ENCODE results near the gene LRRC26. TPM values are rescaled to one million over a fixed set of nuclear protein-coding genes. Genes with fewer than 3 reads are reported as not detected.

LRRC26 gene
- total RNA-seq, 1 donor: 0.21 TPM

DNA sequence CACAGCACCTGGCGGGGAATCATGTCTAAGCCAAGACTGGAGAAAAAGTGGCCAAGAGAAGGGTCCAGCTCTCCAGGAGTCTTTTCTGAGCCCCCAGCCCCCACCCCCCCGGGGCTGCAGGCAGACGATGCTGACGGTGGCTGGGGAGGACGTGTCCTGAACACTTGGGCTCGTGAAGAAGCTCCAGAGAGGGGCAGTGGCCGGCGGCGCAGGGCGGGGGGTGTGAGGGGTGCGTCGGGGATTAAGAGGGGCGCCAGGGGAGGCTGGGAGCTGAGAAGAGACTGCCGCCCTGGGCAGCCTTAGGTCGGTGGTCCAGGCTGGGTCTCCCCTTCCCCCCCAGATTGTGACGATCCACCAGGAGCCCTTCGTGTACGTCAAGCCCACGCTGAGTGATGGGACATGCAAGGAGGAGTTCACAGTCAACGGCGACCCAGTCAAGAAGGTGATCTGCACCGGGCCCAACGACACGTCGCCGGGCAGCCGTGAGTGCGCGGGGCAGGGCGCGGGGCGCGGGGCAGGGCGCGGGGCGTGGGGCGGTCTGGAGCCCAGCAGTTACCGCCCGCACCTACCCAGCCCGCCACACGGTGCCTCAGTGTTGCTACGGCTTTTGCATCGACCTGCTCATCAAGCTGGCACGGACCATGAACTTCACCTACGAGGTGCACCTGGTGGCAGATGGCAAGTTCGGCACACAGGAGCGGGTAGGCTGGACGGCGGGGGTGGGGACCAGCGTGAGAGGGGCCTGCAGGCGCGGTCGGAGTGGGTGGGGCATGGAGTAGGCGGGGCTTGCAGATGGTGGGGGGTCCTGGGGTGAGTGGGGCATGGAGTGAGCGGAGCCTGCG lies 8.9 kb downstream of the LRRC26 start:
- Histone ChIP-seq H3K4me3 (ENCODE audit: low read length) (no peak overlapping the region), H3K4me1 (ENCODE audit: insufficient read depth, low read length) (peaks cover 7% of the 10 kb centered on the region), H3K27me3 (ENCODE audit: insufficient read depth, low read length) (peaks cover 37% of the 10 kb centered on the region), H3K9me3 (ENCODE audit: low read depth, low read length) (no peaks in the 10 kb centered on the region)

DNA sequence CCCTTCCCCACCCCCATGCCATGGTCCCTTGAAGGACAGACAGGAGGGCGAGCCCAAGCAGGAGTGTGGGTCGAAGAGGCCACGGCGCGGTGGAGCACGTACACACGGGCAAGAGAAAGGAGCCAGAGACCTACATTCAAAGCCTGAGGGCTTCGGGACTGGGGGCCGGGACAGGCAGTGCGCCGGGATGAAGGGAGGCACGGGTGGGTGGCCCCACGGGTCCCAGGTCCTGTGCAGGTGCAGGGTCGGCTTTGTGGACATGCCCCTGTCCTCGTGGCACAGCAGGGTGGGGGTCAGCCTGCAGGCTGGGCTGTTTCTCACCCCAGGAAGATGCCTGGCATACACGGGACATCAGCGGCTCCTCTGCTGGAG lies 9.8 kb downstream of the LRRC26 start:
- peaks cover 7% of the 10 kb centered on the region for H3K4me1 ChIP-seq (ENCODE audit: insufficient read depth, low read length)
- H3K27me3 ChIP-seq (ENCODE audit: insufficient read depth, low read length): peaks cover 37% of the 10 kb centered on the region
- no peaks in the 10 kb centered on the region for H3K9me3 ChIP-seq (ENCODE audit: low read depth, low read length)
- H3K4me3 ChIP-seq (ENCODE audit: low read length): no peak overlapping the region

DNA sequence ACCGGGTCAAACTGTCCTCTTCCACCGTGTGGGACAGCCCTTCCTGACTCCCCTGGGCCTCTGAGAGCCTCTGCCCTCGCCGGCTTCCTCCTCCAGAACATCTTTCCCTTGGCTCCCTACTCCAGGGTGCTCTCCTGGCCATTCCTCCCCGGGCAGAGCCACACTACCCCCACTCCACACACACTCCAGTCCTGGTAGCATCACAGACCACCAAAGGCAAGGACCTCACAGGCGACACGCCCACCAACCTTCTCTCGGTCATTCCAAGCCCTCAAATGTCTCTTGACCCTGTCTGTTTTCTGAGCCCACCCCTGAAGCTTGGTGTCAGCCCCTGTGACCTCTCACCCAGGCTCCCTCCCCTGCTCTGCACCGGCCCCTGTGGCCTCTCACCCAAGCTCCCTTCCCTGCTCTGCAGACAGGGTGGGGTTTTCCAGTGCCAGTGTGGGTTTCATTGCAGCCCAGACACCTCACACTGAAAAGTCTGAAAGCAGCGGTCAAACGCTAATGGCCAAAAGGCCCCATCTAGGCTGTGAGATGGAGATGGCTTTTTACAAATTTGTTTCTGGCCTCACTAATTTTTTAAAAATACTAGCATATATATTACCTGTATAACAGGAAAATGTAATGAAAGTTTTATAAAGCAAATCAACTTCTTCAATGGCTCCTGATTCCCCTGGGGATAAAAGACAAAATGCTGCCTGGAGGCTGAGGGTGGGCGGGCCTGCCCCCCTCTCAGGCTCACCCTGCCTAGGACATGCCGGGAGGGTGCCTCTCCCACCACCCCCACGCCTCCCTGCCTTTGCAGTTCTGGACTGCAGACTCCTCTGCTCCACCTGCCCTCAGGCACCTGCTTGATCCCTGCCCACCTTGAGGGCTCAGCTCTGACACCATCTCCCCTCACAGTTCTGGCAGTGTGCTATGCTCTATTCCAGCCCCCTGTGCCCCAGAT lies 10.5 kb downstream of the LRRC26 start:
- Histone ChIP-seq H3K4me3 (ENCODE audit: low read length) (no peak overlapping the region), H3K4me1 (ENCODE audit: insufficient read depth, low read length) (peaks cover 7% of the 10 kb centered on the region), H3K9me3 (ENCODE audit: low read depth, low read length) (no peaks in the 10 kb centered on the region), H3K27me3 (ENCODE audit: insufficient read depth, low read length) (peaks cover 37% of the 10 kb centered on the region)

DNA sequence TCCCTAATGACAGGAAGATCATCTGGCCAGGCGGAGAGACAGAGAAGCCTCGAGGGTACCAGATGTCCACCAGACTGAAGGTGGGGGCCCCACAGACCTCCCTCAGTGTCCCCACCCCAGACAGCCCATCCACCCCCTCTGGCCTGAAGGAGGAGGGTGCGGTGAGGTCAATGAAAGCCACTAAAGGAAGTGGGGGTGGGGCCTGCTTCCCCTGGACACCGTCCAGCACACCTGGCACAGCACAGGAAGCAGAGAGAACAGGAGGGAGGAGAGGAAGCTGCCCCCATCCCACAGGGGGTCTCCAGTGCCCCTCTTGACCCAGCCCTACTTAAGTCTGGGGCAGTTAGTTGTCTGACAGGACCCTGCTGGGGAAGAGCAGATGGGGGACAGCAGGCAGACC lies 11.2 kb downstream of the LRRC26 start:
- H3K27me3 ChIP-seq (ENCODE audit: insufficient read depth, low read length): peaks cover 34% of the 10 kb centered on the region

DNA sequence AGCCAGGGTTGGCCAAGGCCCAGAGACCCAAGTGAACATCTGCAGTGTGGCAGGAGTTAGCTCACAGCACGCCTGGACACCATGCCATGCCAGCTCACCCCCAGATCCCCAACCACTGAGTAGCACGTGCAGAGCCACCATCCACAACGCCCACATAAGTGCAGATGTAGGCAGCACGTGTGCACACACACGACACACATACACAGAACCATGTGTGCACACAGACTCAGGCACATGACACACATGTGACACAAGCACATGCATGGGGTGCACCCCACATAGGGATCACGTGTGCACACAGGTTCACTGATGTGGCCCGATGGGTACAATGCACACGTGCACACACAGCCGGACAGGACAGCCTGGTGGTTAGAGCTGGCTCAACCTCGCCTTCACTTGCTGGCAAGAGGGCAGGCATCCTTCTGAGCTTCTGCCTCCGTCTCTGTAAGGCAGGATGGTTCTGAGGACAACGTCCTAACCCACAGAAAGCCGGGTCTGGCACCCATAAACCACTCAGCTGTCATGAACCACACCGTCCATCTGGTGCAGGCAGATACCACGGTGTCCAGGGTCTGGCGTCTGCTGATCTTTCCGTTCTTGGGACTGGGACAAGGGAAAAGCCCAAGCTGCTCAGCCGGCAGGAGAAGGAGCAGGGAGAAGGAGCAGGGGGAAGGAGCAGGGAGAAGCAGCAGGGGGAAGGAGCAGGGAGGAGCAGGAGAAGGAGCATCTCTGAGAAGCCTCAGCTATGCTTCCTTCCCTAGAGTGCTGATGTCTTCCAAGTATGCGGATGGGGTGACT lies 12.0 kb downstream of the LRRC26 start:
- H3K27me3 ChIP-seq (ENCODE audit: insufficient read depth, low read length): peaks cover 30% of the 10 kb centered on the region
- H3K9me3 ChIP-seq (ENCODE audit: low read depth, low read length): no peaks in the 10 kb centered on the region
- H3K4me1 ChIP-seq (ENCODE audit: insufficient read depth, low read length): peaks cover 7% of the 10 kb centered on the region
- no peak overlapping the region for H3K4me3 ChIP-seq (ENCODE audit: low read length)

More for the DNA sequence above, 11.2 kb downstream of the LRRC26 start:
- Histone ChIP-seq H3K4me1 (ENCODE audit: insufficient read depth, low read length) (peaks cover 7% of the 10 kb centered on the region), H3K9me3 (ENCODE audit: low read depth, low read length) (no peaks in the 10 kb centered on the region), H3K4me3 (ENCODE audit: low read length) (no peak overlapping the region)

DNA sequence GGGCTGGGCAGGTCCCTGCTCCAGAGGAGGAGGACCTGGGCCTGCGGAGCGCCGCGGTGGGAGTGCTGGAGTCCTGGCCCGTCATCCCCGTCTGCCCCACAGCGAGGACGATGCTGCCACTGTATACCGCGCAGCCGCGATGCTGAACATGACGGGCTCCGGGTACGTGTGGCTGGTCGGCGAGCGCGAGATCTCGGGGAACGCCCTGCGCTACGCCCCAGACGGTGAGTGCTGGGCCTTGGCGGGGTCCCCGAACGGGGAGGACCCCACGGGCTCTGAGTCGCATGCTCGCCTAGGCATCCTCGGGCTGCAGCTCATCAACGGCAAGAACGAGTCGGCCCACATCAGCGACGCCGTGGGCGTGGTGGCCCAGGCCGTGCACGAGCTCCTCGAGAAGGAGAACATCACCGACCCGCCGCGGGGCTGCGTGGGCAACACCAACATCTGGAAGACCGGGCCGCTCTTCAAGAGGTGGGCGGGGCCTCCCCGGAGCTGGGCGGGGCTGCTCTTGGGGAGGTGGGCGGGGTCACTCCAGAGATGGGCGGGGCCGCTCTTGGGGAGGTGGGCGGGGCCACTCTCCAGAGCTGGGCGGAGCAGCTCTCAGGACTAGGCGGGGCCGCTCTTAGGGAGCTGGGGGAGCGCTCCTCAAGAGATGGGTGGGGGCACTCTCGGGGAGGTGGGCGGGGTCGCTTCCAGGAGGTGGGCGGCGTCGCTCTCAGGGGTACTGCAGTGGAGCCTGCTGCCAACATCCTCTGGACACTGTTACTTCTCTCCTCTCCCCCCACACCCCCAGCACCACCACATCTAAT lies 13.1 kb downstream of the LRRC26 start:
- Histone ChIP-seq H3K4me1 (ENCODE audit: insufficient read depth, low read length) (peaks cover 7% of the 10 kb centered on the region), H3K9me3 (ENCODE audit: low read depth, low read length) (no peaks in the 10 kb centered on the region), H3K27me3 (ENCODE audit: insufficient read depth, low read length) (peaks cover 26% of the 10 kb centered on the region), H3K4me3 (ENCODE audit: low read length) (no peak overlapping the region)

DNA sequence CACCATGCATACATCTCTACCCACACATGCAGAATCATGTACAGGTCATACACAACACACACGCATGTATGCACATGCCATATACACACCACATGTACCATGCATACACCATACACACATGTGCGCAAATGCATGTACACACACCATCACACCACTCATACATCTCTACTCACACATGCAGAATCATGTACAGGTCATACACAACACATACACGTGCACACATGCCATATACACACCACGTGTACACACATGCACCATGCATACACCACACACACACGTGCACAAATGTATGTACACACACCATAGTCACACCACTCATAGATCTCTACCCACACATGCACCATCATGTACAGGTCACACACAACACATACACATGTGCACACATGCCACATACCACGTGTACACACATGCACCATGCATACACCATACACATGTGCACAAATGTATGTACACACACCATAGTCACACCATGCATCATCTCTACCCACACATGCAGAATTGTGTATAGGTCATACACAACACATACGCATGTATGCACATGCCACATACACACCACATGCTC lies 16.9 kb downstream of the LRRC26 start:
- Histone ChIP-seq H3K4me3 (ENCODE audit: low read length) (no peak overlapping the region), H3K27me3 (ENCODE audit: insufficient read depth, low read length) (peaks cover 13% of the 10 kb centered on the region), H3K4me1 (ENCODE audit: insufficient read depth, low read length) (peaks cover 7% of the 10 kb centered on the region), H3K9me3 (ENCODE audit: low read depth, low read length) (no peaks in the 10 kb centered on the region)

DNA sequence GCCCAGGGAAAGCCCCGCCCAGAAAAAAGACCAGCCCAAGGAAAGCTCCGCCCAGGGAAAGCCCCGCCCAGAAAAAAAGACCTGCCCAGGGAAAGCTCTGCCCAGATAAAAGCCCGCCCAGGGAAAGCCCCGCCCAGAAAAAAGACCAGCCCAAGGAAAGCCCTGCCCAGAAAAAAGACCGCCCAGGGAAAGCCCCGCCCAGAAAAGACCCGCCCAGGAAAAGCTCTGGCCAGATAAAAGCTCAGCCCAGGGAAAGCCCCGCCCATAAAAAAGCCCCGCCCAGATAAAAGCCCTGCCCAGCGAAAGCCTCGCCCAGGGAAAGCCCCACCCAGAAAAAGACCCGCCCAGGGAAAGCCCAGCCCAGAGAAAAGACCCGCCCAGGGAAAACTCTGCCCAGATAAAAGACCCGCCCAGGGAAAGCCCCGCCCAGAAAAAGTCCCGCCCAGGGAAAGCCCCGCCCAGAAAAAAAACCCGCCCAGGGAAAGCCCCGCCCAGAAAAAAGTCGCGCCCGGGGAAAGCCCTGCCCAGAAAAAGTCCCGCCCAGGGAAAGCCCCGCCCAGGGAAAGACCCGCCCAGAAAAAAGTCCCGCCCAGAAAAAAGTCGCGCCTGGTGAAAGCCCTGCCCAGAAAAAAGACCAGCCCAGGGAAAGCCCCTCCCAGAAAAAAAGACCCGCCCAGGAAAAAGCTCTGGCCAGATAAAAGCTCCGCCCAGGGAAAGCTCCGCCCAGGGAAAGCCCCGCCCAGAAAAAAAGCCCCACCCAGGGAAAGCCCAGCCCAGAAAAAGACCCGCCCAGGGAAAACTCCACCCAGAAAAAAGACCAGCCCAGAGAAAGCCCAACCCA lies 19.0 kb downstream of the LRRC26 start:
- H3K4me1 ChIP-seq (ENCODE audit: insufficient read depth, low read length): no peaks in the 10 kb centered on the region
- H3K9me3 ChIP-seq (ENCODE audit: low read depth, low read length): no peaks in the 10 kb centered on the region
- H3K4me3 ChIP-seq (ENCODE audit: low read length): no peak overlapping the region
- no peaks in the 10 kb centered on the region for H3K27me3 ChIP-seq (ENCODE audit: insufficient read depth, low read length)

DNA sequence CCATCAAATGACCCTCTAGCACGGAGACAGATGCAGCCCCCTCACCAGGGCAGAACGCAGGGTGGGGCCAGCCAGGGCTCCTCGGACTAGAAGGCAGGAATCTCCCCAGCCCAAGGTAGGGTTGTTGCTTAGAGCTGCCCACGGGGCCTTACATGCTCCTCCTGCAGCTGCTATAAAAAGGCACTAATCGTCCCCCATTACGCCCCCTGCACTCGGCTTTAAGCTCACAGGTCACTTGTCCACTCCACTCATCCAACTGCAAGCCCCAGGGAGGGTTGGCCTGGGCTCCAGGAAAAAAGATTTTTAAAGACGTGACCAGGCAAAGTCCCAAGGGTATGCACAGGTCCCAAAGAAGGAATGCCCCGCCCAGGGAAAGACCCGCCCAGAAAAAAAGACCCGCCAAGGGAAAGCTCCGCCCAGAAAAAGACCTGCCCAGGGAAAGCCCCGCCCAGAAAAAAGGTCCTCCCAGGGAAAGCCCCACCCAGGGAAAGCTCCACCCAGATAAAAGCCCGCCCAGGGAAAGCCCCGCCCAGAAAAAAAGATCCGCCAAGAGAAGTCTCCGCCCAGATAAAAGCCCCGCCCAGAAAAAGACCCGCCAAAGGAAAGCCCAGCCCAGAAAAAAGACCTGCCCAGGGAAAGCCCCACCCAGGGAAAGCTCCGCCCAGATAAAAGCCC lies 19.8 kb downstream of the LRRC26 start:
- Histone ChIP-seq H3K4me3 (ENCODE audit: low read length) (no peak overlapping the region), H3K9me3 (ENCODE audit: low read depth, low read length) (no peaks in the 10 kb centered on the region), H3K4me1 (ENCODE audit: insufficient read depth, low read length) (no peaks in the 10 kb centered on the region), H3K27me3 (ENCODE audit: insufficient read depth, low read length) (no peaks in the 10 kb centered on the region)

DNA sequence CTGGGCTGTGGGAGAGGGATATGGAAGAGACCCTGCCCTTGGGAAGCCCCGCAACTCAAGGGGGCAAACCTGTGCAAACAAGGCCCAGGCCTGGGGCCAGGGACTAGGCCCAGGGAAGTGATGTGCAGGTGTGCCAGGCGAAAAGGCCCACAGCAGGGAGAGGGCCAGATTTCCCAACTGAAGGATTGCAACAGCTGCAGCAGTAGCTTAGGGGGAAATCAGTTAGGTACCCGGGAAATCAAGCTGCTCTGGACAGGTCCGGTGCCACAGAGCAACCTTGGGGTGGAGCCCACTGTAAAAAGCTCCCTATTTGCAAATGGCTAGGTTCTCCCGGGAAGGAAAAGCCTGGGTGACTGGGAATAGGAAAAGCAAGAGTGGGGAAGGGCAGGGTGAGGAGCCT lies 20.5 kb downstream of the LRRC26 start:
- Histone ChIP-seq H3K4me3 (ENCODE audit: low read length) (no peak overlapping the region), H3K4me1 (ENCODE audit: insufficient read depth, low read length) (no peaks in the 10 kb centered on the region), H3K9me3 (ENCODE audit: low read depth, low read length) (no peaks in the 10 kb centered on the region), H3K27me3 (ENCODE audit: insufficient read depth, low read length) (no peaks in the 10 kb centered on the region)

DNA sequence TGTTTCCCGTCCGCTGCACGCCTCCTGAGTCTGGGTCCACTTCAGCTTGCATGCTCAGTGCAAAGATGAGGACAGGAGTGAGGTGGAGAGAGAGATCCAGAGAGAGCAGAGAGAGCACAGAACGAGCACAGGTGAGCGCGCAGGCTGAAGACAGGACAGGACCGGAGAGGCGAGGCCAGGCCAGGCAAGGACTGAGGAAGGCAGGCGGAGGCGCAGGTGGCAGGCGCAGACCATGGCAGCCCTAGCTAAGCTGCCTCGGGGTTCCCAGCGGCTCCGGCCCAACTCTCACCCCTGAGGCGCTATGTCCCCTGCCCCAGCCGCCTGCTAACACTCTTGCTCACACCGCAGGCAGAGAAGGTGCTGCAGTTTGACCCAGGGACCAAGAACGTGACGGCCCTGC lies 21.2 kb downstream of the LRRC26 start:
- H3K4me3 ChIP-seq (ENCODE audit: low read length): no peak overlapping the region
- H3K4me1 ChIP-seq (ENCODE audit: insufficient read depth, low read length): no peaks in the 10 kb centered on the region
- H3K27me3 ChIP-seq (ENCODE audit: insufficient read depth, low read length): no peaks in the 10 kb centered on the region
- no peaks in the 10 kb centered on the region for H3K9me3 ChIP-seq (ENCODE audit: low read depth, low read length)

DNA sequence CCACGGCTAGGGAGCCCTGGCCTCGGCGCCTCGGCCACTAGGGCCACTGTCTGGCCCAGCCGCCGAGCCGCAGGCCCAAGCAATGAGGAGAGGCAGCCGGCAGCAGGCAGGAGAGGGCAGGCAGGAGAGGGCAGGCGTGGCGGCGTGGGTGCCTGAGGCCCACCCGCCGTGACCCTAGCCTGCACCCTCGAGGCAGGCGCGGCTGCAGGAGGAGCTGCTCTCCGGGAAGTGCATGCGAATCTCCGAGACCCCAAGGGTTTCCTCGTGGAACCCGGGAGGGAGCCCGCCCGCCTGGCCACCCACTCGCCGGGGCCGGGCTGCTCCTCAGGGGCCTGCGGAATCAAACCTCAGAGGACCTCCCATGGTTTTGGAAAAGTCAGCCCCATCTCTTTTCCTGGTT lies 21.6 kb downstream of the LRRC26 start:
- Histone ChIP-seq H3K9me3 (ENCODE audit: low read depth, low read length) (no peaks in the 10 kb centered on the region), H3K4me3 (ENCODE audit: low read length) (no peak overlapping the region), H3K4me1 (ENCODE audit: insufficient read depth, low read length) (no peaks in the 10 kb centered on the region), H3K27me3 (ENCODE audit: insufficient read depth, low read length) (no peaks in the 10 kb centered on the region)

DNA sequence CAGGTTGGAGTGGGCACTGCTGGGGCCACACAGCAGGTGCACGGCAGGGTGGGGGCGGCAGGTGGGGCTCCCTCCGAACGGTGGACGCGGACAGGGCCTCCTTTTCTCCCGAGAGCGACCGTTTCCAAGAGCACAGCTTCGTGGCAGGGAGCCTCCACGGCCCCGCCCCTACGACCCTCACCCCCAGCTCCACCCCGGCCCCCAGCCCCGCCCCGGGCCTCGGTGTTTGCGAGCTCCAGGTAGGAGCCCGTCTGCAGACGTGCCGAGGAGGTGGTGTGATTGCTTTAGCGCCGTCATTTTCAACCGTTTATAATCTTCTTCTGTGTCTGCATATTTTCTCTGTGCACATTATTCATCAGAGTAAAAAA lies 22.1 kb downstream of the LRRC26 start:
- H3K9me3 ChIP-seq (ENCODE audit: low read depth, low read length): no peaks in the 10 kb centered on the region
- no peaks in the 10 kb centered on the region for H3K4me1 ChIP-seq (ENCODE audit: insufficient read depth, low read length)
- H3K27me3 ChIP-seq (ENCODE audit: insufficient read depth, low read length): no peaks in the 10 kb centered on the region
- no peak overlapping the region for H3K4me3 ChIP-seq (ENCODE audit: low read length)

All from mononuclear cell (primary cell).